Urothelium cell line (cell line): Measurements from ENCODE around the gene ANO7.
"Not testable (repeated sequence)": the region's sequence is repeated elsewhere in the genome, so short reads cannot be mapped to it uniquely, and the experiment has no call there.

Source experiments
- DNase-seq: peaks from one replicate; pipeline ENCODE4 v3.0.0; 2011; ENCODE audit warnings: low spot score, mixed read lengths
- FAIRE-seq: peaks from 2 replicates; lab custom pipeline; 2011; peaks lifted over from hg19 to GRCh38; lab: Jason Lieb, UNC

Gene ANO7

GRCh38 chr2:241189856-241190201 is 1.4 kb downstream of the ANO7 start:
- DNase-seq (no peak), FAIRE-seq (no peak)

GRCh38 chr2:241190291-241190981 is 2.0 kb downstream of the ANO7 start:
- DNase-seq, result no peak

GRCh38 chr2:241191081-241191480 is 2.6 kb downstream of the ANO7 start:
- FAIRE-seq (no peak), DNase-seq (no peak)

More at GRCh38 chr2:241190291-241190981, 2.0 kb downstream of the ANO7 start:
- no peak for FAIRE-seq

- no peak for FAIRE-seq
- no peak for DNase-seq
These were observed 4.8 kb downstream of the ANO7 start for GRCh38 chr2:241193271-241193670.

- FAIRE-seq (no peak), DNase-seq (no peak)
These were observed 6.3 kb downstream of the ANO7 start for GRCh38 chr2:241194811-241195210.

GRCh38 chr2:241195506-241196130 is 7.1 kb downstream of the ANO7 start:
- no peak for DNase-seq

GRCh38 chr2:241197246-241197645 is 8.8 kb downstream of the ANO7 start:
- DNase-seq, FAIRE-seq: not testable (repeated sequence)

More at GRCh38 chr2:241195506-241196130, 7.1 kb downstream of the ANO7 start:
- no peak for FAIRE-seq

GRCh38 chr2:241197947-241198346 is 9.5 kb downstream of the ANO7 start:
- DNase-seq, result no peak
- no peak for FAIRE-seq

GRCh38 chr2:241198381-241199279 is 10.2 kb downstream of the ANO7 start:
- FAIRE-seq, result peak; percentile 20
- DNase-seq, result no peak

- no peak for DNase-seq
- FAIRE-seq, result no peak
These were observed 10.8 kb downstream of the ANO7 start for GRCh38 chr2:241199286-241199685.

- no peak for DNase-seq
- FAIRE-seq, result no peak
These were observed 11.7 kb downstream of the ANO7 start for GRCh38 chr2:241199897-241200821.

GRCh38 chr2:241200822-241201395 is 12.4 kb downstream of the ANO7 start:
- FAIRE-seq, result no peak
- DNase-seq, result no peak

GRCh38 chr2:241201445-241202267 is 13.2 kb downstream of the ANO7 start:
- DNase-seq, result no peak
- no peak for FAIRE-seq

GRCh38 chr2:241202268-241202585 is 13.8 kb downstream of the ANO7 start:
- no peak for DNase-seq
- no peak for FAIRE-seq

GRCh38 chr2:241202681-241203080 is 14.2 kb downstream of the ANO7 start:
- FAIRE-seq, result no peak

GRCh38 chr2:241203218-241204009 is 14.9 kb downstream of the ANO7 start:
- DNase-seq (no peak), FAIRE-seq (no peak)

More at GRCh38 chr2:241202681-241203080, 14.2 kb downstream of the ANO7 start:
- DNase-seq, result no peak

GRCh38 chr2:241204010-241204384 is 15.5 kb downstream of the ANO7 start:
- no peak for FAIRE-seq
- DNase-seq, result no peak

GRCh38 chr2:241204490-241204889 is 16.0 kb downstream of the ANO7 start:
- DNase-seq, result no peak
- FAIRE-seq, result no peak

- FAIRE-seq (no peak), DNase-seq (no peak)
These were observed 16.6 kb downstream of the ANO7 start for GRCh38 chr2:241205086-241205485.
